ENCODE results near the gene UMODL1.

GRCh38 chr21:42109873-42110525 is 38.9 kb downstream of the UMODL1 start:
- TF ChIP-seq CTCF (IDR thresholded peaks at IDR 0.05 in 8 of 11, conservative IDR thresholded peaks at IDR 0.05 in 3 of 11): no peak
- no peak for TF ChIP-seq POLR2A (IDR thresholded peaks at IDR 0.05)
- TF ChIP-seq POLR2AphosphoS5 (IDR thresholded peaks at IDR 0.05): no peak
